HG03565 (cell line): ENCODE results near the gene KIF13A.
"Not testable (repeated sequence)": the region's sequence is repeated elsewhere in the genome, so short reads cannot be mapped to it uniquely, and the experiment has no call there.

Experiments
- ATAC-seq: cut with Tn5 transposase; IDR thresholded peaks from one replicate; pipeline ENCODE4 v1.9.1; 2021; ENCODE audit warnings: mild to moderate bottlenecking, moderate library complexity; ENCODE audit not compliant: unreplicated experiment

The KIF13A gene

DNA sequence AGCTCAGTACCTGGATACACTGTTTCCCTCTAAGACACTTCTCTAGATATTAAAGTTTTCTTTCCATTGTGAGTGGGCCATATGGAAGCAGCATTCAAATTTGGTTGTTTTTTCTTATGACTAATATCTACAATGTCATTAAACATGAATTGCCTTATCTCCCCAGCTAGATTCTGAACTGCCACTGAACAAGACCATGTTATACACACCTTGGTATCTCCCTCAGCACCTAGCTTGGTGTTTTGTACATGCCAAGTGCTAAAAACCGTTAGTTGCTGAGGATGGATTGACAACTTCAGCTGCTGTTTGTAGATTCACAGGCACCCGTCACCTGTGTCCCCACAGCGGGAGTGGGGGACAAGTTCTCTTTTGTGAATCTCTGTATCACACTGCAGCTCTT lies 131.1 kb downstream of the KIF13A start:
- no peak for ATAC-seq

DNA sequence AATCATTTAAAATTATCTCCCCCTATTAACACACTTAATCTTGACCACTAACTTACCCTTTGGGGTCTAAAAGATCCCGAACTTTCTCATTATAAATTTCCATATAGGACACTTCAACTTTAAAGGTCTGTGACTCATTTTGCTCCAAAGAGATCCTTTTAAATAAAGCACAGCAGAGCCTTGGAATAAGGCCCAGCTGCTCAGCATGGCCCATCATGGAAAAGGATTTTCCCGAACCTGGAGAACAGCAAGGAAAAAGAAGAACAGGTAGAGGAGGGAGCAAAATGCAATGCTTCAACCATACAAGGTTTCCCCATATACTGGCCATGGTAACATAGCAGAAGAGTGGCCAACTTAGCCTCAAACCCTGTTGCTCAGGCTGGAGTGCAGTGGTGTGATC lies 132.1 kb downstream of the KIF13A start:
- no peak for ATAC-seq

DNA sequence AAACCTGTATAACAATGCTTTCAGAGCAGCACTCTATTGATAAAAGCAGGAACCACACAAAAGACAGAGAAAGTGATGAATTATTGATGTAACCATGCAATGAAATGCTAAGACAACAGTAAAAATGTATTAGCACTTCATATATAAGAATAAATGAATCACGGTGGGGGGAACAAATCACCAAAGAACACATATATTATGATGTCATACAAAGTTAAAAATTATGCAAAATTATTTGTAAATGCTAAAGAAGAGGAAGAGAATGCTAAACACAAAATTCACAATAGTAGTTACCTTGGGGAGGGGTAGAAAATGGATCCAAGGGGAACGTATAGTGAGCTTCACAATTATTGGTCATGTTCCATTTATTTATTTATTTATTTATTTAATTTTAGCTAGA lies 133.9 kb downstream of the KIF13A start:
- no peak for ATAC-seq

DNA sequence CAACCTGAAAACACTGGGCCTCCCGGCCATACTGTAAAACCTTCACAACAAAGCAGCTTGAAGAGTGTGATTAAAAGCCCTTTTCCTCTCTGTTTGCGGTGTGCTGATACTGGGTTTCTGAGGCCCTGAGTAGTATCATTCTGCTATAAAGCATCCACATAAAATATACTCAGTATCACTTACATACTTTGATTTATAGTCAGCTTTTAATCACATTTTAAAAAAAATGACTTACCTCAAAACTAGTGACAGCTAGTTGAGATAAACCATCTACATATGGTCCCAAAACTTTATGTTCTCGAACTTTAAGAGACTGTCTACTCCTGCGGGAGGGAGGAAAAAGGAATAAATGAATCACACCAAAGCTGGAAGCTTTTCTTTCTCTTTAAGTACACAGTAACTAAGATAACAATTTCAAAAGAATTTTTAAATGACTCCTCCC lies 135.7 kb downstream of the KIF13A start:
- ATAC-seq = no peak

DNA sequence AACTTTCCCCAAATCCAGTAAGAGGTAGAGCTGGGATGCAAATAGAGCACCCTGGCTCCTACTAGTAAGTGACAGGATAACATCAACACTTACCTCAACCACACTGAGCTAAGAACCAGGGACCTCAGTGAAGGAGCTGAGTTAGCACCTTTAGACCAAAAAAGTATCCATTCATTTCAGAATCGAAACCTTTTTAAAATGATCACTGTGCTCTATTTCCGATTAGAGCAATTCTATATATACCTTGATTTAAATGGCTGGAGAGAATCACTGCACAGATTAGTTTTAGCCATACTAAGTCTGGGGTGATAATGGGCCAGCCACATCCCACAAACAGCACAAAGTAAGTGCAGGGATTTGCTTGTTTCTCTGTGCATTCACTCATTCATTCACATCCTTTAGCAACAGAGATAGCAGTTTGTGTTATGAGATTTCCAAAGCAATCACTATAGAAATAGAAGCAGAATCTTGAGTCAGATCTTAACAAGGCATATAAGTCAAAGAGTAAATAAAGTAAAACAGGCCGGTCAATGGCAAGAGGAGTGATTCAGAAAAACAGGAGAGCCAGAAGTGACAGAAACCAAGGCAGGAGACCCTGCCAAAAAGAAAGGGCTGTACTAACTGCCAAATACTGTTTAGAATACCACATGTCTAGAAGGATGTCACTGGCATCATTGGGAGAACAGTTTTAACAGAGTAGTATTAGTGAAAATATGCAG lies 136.3 kb downstream of the KIF13A start:
- no peak for ATAC-seq

- no peak for ATAC-seq
Measured at GRCh38 chr6:17850281-17850680, 137.2 kb downstream of the KIF13A start.

DNA sequence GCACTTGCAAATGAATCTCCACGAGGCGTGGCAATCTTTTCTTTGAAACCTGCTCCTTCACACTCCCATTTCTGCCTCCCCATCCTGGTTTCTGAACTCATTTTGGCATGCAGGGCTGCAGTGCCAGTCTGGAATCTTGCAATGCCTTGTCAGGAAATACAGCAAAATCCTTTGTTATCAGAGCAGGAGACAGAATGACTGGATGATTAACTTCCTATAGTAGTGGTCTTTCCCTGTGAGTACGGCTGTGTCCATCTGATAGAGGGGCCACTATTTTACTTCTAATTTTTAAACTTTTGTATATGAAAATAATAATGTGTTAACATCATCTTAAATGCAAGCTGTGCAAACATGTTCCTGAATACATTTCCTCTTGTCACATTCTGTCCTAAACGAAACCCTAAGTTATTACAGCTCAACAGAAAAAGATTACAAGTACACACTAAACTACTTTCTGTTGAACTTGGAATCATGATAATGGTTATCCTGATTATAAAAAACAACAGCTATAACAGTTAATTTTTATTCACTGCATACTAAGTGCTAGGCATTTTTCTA lies 140.2 kb downstream of the KIF13A start:
- ATAC-seq = no peak

- ATAC-seq = no peak
Measured at GRCh38 chr6:17846762-17847161, 140.7 kb downstream of the KIF13A start.

DNA sequence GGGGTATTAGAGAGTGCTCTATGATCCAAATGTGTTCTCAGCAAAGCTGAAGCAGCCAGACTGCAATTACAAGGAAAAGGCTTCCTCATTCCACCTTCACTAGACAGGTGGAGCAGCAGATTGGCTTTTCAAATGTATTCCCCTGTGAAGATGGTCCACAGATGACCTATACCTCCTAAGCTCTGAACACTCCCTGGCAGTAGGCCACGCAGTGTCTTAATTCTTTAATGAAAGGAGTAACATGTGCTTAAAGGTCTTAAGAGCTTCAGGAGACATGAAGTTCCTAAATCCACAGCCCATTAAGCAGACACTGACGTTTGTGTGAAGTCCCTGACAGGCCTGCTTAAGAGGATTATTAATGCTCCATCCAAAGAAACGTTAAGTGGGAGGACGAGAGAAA lies 141.8 kb downstream of the KIF13A start:
- no peak for ATAC-seq

- ATAC-seq = not testable (repeated sequence)
Measured at GRCh38 chr6:17844967-17845366, 142.5 kb downstream of the KIF13A start.

DNA sequence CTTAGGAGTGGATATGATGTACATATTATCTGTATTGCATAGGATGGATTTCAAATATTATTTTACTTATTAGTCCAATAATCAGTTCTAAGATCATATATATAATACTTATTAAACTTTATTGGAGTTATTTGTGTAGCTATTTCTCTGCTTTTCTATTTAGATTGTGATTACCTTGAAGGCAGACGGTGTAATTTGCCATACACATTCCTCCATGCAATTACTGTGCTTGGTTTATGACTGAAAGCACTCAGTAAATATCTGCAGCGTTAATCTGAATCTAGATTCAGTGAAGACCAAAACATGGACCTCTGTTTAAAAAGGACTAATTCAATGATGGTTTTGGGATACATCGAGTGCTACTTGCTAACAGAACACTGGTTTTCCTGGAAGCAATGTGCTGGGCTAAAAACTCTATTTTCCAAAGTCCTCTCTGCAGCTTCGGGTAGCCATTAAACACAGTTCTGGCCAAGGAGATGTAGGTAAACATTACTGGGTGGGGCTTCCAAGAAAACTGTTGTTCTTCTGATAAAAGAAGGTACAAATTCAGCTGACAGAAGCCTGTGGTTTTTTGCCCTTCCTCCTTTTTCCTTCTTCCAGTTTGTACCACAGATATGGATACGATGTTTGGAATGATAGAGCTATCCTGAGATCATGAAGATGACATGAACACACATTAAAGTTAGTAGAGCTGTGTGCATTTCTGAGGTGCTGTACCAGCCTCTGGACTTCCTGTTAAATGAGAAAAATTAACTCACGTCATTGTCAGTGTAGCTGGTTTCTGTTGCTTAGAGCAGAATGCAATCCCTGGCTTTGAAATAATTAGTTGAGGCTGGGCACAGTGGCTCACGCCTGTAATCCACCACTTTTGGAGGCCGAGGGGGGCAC lies 144.3 kb downstream of the KIF13A start:
- no peak for ATAC-seq

GRCh38 chr6:17842014-17842776 lies 145.2 kb downstream of the KIF13A start:
- no peak for ATAC-seq

DNA sequence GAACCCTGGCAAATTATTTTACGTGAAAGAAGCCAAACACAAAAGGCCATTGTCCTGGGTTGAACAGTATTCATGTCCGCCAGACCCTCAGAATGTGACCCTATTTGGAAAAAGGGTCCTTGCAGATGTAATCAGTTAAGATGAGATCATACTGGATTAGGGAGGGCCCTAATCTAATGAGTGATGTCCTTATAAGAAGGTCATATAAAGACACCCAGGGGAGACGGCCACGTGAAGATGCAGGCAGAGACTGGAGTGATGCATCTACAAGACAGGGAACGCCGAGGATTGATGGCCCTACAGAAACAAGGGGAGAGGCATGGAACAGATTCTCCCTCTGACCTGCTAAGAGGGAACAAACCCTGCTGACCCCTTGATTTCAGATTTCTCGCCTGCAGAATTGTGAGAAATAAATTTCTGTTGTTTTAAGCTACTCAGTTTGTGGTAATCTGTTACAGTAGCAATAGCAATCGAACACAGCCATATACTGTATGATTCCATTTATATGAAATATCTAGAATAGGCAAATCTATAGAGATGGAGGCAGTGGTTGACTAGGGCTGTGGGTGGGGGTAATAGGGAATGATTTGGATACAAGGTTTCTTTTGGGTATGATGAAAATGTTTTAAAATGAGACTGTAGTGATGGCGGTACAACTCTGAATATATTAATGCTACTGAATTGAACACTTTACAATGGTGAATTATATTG lies 147.8 kb downstream of the KIF13A start:
- no peak for ATAC-seq

GRCh38 chr6:17836293-17836692 lies 151.1 kb downstream of the KIF13A start:
- no peak for ATAC-seq

- no peak for ATAC-seq
Measured at GRCh38 chr6:17835784-17836183, 151.7 kb downstream of the KIF13A start.

- ATAC-seq = no peak
Measured at GRCh38 chr6:17831135-17831534, 156.3 kb downstream of the KIF13A start.

DNA sequence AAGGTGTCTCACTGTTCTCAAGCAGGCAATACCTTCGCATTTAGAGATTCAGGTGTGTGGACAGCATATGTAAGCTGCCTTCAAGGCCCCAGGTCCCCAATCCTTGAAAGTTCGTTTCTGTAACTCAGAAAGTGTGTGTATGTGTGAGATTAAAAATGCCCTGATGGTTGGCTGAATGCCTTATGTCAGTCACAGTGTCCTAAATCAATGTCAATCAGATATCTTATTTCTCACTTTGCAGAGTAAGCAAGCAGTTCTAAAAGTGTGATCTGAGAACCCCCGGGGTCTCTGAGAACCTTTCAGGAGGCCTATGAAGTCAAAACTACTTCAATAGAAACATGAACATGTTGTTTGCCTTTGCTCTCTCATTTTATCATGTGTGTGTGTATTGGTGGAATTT lies 157.5 kb downstream of the KIF13A start:
- no peak for ATAC-seq

- no peak for ATAC-seq
Measured at GRCh38 chr6:17828149-17828548, 159.3 kb downstream of the KIF13A start.

- no peak for ATAC-seq
Measured at GRCh38 chr6:17826301-17826700, 161.1 kb downstream of the KIF13A start.

DNA sequence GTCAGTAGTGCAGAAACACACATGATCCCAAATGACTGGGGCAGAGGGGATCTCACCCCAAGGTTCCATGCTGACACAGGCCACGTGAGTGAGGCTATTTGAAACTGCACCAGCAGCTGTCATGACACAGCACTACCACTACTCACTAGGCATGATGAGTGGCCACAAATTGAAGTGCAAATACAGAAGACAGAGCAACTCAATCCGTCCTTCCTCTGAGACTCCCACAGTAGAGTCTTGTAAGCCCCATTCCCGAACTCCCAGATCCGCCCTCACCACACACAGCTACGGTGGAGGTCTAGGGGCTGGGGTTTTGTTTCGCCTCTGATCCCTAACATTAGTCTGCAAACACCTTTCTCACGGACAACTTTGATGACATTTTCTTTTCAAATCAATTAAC lies 167.4 kb downstream of the KIF13A start:
- no peak for ATAC-seq
